OCI-LY7 (cell line): ENCODE measurements around the gene ADCY3. TPM values are rescaled to one million over a fixed set of nuclear protein-coding genes. Genes with fewer than 3 reads are reported as not detected.

Experiments used
- BruUV-seq: library from RNA; stranded (reverse); fragments of 400-500 nt; replicated peaks from 2 replicates; lab custom pipeline; 2021; lab: Mats Ljungman, UMichigan
- CTCF ChIA-PET: fragments of 300-600 bp; sonication (Branson Sonifier 250); formaldehyde crosslinking; loops from one replicate; lab custom pipeline; 2022; ENCODE audit warnings: antibody characterized with exemption; ENCODE audit not compliant: unreplicated experiment; lab: Charles Lee
- POLR2A ChIA-PET: fragments of 300-600 bp; sonication (Branson Sonifier 250); formaldehyde crosslinking; loops from one replicate; lab custom pipeline; 2022; ENCODE audit warnings: antibody characterized with exemption; lab: Charles Lee
- DNase-seq: peaks from one replicate; pipeline ENCODE4 v3.0.0-alpha.2; 2015; ENCODE audit warnings: low spot score
- H2AFZ ChIP-seq: fragments of 200-600 bp; sonication (generic), shearing (Covaris generic); 2 replicates; pipeline ENCODE4 v1.6.1; 2014; ENCODE audit warnings: mild to moderate bottlenecking, antibody characterized with exemption, low read length, moderate library complexity
- H3K27ac ChIP-seq: fragments of 200-600 bp; sonication (generic); 2 replicates; pipeline ENCODE4 v1.5.1; 2014; ENCODE audit warnings: mixed run types, low read depth, mild to moderate bottlenecking, moderate library complexity, low read length, inconsistent platforms; ENCODE audit not compliant: poor library complexity, severe bottlenecking
- H3K36me3 ChIP-seq: fragments of 200-600 bp; sonication (generic); 2 replicates; pipeline ENCODE4 v1.6.1; 2014; ENCODE audit warnings: mild to moderate bottlenecking, antibody characterized with exemption, low read length, moderate library complexity, mixed read lengths; ENCODE audit not compliant: insufficient read depth
- H3K4me1 ChIP-seq: fragments of 200-600 bp; sonication (generic); 2 replicates; pipeline ENCODE4 v1.5.1; 2014; ENCODE audit warnings: mild to moderate bottlenecking, low read length; ENCODE audit not compliant: insufficient read depth, poor library complexity, severe bottlenecking
- H3K4me2 ChIP-seq: fragments of 200-600 bp; sonication (generic); 2 replicates; pipeline ENCODE4 v1.6.1; 2014; ENCODE audit warnings: mild to moderate bottlenecking, low read length
- H3K4me3 ChIP-seq: fragments of 200-600 bp; sonication (generic); 2 replicates; pipeline ENCODE4 v1.5.1; 2014; ENCODE audit warnings: mild to moderate bottlenecking, low read depth, low read length; ENCODE audit not compliant: poor library complexity, severe bottlenecking
- H3K79me2 ChIP-seq: fragments of 200-600 bp; sonication (generic); 2 replicates; pipeline ENCODE4 v1.6.1; 2016; ENCODE audit warnings: low read depth, mild to moderate bottlenecking, low read length, moderate library complexity, mixed read lengths; ENCODE audit not compliant: insufficient read depth
- H3K9me2 ChIP-seq: fragments of 200-600 bp; sonication (generic); 2 replicates; pipeline ENCODE4 v1.6.1; 2016; ENCODE audit warnings: mild to moderate bottlenecking, low read length, mixed read lengths; ENCODE audit not compliant: insufficient read depth
- H3K9me3 ChIP-seq: fragments of 200-600 bp; sonication (generic); 2 replicates; pipeline ENCODE4 v1.6.1; 2014; ENCODE audit warnings: mild to moderate bottlenecking, mixed run types, low read length, mixed read lengths
- H4K20me1 ChIP-seq: fragments of 200-600 bp; sonication (generic); 2 replicates; pipeline ENCODE4 v1.6.1; 2014; ENCODE audit warnings: mild to moderate bottlenecking, antibody characterized with exemption, low read length, moderate library complexity, mixed read lengths; ENCODE audit not compliant: insufficient read depth
- EZH2phosphoT487 ChIP-seq: fragments of 200-600 bp; sonication (generic); IDR thresholded peaks from 2 replicates; pipeline ENCODE4 v1.6.1; 2018; ENCODE audit warnings: low read depth, borderline replicate concordance, mild to moderate bottlenecking, mixed run types, antibody characterized with exemption, low read length, moderate library complexity, mixed read lengths
- intact Hi-C: fragments of 100-400 bp; cut with micrococcal nuclease; formaldehyde crosslinking; loops from one replicate; pipeline ENCODE4 v1.10.0; 2022; ENCODE audit not compliant: unreplicated experiment
- total RNA-seq, 2 experiments: library from RNA; depleted of rRNA in 1 of 2; stranded (reverse); fragments of >200 nt in 1 of 2; shearing (Covaris generic) in 1 of 2; gene quantifications; 2 replicates each; pipeline ENCODE4 v1.2.3, GENCODE V29; 2014 to 2022
- TF ChIP-seq, protein P1 (sequence below): fragments of 200-600 bp; sonication (generic); conservative IDR thresholded peaks from 2 replicates; pipeline ENCODE4 v1.5.1; 2014; ENCODE audit warnings: mild to moderate bottlenecking, antibody characterized with exemption, low read length, moderate library complexity, mixed read lengths

The ADCY3 gene
- total RNA-seq, 2 experiments from 2014 or later, result 45.8 to 55.0 TPM

DNA sequence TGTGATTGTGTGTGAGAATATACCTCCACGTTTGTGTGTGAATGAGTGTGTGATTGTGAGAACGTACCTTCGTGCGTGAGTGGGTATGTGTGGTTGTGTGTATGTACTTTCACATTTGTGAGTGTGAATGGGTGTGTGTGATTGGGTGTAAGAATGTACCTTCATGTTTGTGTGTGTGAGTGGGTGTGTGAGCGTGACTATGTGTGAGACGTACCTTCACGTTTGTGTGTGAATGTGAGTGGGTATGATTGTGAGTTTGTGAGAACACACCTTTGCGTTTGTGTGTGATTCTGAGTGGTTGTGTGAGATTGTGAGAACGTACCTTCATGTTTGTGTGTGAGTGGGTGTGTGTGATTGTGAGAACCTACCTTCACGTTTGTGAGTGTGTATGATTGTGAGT lies 5.8 kb upstream of the ADCY3 start:
- ChIA-PET POLR2A (no interaction called here), CTCF (no interaction called here)
- no peak overlapping the region for H3K4me2 ChIP-seq
- H3K79me2 ChIP-seq, result no peaks in the 10 kb centered on the region
- no peaks in the 10 kb centered on the region for H3K9me2 ChIP-seq
- no peak overlapping the region for H3K4me3 ChIP-seq
- TF ChIP-seq, protein P1, sequence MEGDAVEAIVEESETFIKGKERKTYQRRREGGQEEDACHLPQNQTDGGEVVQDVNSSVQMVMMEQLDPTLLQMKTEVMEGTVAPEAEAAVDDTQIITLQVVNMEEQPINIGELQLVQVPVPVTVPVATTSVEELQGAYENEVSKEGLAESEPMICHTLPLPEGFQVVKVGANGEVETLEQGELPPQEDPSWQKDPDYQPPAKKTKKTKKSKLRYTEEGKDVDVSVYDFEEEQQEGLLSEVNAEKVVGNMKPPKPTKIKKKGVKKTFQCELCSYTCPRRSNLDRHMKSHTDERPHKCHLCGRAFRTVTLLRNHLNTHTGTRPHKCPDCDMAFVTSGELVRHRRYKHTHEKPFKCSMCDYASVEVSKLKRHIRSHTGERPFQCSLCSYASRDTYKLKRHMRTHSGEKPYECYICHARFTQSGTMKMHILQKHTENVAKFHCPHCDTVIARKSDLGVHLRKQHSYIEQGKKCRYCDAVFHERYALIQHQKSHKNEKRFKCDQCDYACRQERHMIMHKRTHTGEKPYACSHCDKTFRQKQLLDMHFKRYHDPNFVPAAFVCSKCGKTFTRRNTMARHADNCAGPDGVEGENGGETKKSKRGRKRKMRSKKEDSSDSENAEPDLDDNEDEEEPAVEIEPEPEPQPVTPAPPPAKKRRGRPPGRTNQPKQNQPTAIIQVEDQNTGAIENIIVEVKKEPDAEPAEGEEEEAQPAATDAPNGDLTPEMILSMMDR, result no peak
- no peak for TF ChIP-seq EZH2phosphoT487
- H3K36me3 ChIP-seq, result no peaks in the 10 kb centered on the region
- no peaks in the 10 kb centered on the region for H4K20me1 ChIP-seq
- intact Hi-C loops, result no loop called here
- no peak overlapping the region for H2AFZ ChIP-seq
- peaks cover 11% of the 10 kb centered on the region for H3K4me1 ChIP-seq
- BruUV-seq, result no TSS peak
- no peak for DNase-seq
- no peak overlapping the region for H3K27ac ChIP-seq
- H3K9me3 ChIP-seq, result no peaks in the 10 kb centered on the region

DNA sequence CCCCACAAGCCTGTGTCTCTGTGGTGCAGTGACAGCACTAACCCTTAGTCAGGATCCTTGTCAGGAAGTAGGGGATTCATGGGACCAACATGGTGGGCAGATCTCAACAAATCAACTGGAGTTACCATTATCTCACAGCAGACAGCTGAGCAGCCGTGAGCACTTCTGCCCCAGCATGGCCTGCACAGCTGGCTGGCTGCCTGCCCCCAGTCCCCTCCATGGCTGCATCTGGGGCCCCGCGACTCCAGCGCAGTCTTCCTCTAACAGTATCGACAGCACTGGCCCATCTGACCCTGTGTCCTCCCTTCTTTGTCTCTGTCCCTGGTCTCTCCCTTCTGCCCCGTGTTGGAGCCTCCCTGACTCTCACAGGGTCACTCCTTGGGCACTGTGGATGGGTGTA lies 4.7 kb upstream of the ADCY3 start:
- BruUV-seq, result no TSS peak
- H2AFZ ChIP-seq, result no peak overlapping the region
- H3K4me1 ChIP-seq, result peaks cover 7% of the 10 kb centered on the region
- H3K4me2 ChIP-seq, result no peak overlapping the region
- no peaks in the 10 kb centered on the region for H3K9me2 ChIP-seq
- no peaks in the 10 kb centered on the region for H3K9me3 ChIP-seq
- ChIA-PET CTCF (no interaction called here), POLR2A (no interaction called here)
- no peaks in the 10 kb centered on the region for H3K36me3 ChIP-seq
- H3K79me2 ChIP-seq, result no peaks in the 10 kb centered on the region
- H3K4me3 ChIP-seq, result no peak overlapping the region
- no peak overlapping the region for H3K27ac ChIP-seq
- TF ChIP-seq EZH2phosphoT487, result no peak
- TF ChIP-seq, protein P1, result no peak
- DNase-seq, result no peak
- intact Hi-C loops, result loop anchor here (5.0 kb wide), 1 partner anchor 48 kb away; the partner anchor contains the start of gene DNAJC27
- H4K20me1 ChIP-seq, result no peaks in the 10 kb centered on the region

DNA sequence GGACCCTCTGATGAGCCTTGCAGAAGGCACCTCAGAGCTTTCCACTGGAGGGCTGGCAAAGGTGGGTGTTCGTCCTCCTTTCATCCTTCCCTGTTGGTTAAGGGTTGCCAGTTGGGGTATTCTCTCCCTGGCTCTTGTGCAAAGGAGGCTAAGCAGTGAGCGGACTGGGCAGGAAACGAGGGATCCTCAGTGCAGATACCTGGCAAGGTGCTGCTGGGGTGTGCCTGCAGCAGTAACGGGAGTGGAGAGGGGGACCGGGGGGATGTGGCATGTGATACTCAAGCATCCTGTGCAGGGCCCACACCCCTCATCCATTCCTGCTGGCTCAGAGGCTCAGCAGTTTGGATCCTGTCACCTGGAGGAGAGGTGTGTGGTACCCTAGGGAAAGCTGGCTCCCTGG lies 4.2 kb upstream of the ADCY3 start:
- Histone ChIP-seq H3K4me2 (no peak overlapping the region), H3K9me2 (no peaks in the 10 kb centered on the region), H3K9me3 (no peaks in the 10 kb centered on the region), H3K4me3 (no peak overlapping the region), H3K27ac (no peak overlapping the region), H3K36me3 (no peaks in the 10 kb centered on the region), H3K79me2 (peaks cover 3% of the 10 kb centered on the region; the same call in 1 of the 2 replicates), H2AFZ (no peak overlapping the region), H3K4me1 (peaks cover 7% of the 10 kb centered on the region), H4K20me1 (no peaks in the 10 kb centered on the region)
- no peak for TF ChIP-seq EZH2phosphoT487
- TF ChIP-seq, protein P1, result no peak
- intact Hi-C loops, result loop anchor here (5.0 kb wide), 1 partner anchor 48 kb away; the partner anchor contains the start of gene DNAJC27
- POLR2A ChIA-PET, result no interaction called here
- CTCF ChIA-PET, result no interaction called here
- DNase-seq, result no peak
- no TSS peak for BruUV-seq
